Caco-2 (cell line): ENCODE measurements around the gene ENO2. TPM values are rescaled to one million over a fixed set of nuclear protein-coding genes. Genes with fewer than 3 reads are reported as not detected.

ENCODE experiments used
- BruUV-seq: library from RNA; stranded (reverse); fragments of 400-500 nt; replicated peaks from 2 replicates; lab custom pipeline; 2021; lab: Mats Ljungman, UMichigan
- CTCF ChIA-PET: fragments of 300-600 bp; sonication (Branson Sonifier 250); formaldehyde crosslinking; loops from one replicate; lab custom pipeline; 2022; ENCODE audit warnings: antibody characterized with exemption; lab: Charles Lee
- POLR2A ChIA-PET: fragments of 300-600 bp; sonication (Branson Sonifier 250); formaldehyde crosslinking; loops from one replicate; lab custom pipeline; 2022; ENCODE audit warnings: antibody characterized with exemption; lab: Charles Lee
- DNase-seq, 2 experiments: peaks; one replicate each; pipeline versions ENCODE4 v3.0.0 to v3.0.0-alpha.2; 2020 to 2022
- H3K27me3 ChIP-seq: replicated peaks from 2 replicates; pipeline ENCODE4 v1.6.0; 2011; ENCODE audit warnings: low read length; ENCODE audit not compliant: control insufficient read depth, insufficient read depth
- H3K36me3 ChIP-seq: 2 replicates; pipeline ENCODE4 v1.5.1; 2011; ENCODE audit warnings: low read length; ENCODE audit not compliant: control insufficient read depth, insufficient read depth
- H3K4me1 ChIP-seq: fragments of 250-450 bp; sonication (Bioruptor Pico); 2 replicates; pipeline ENCODE4 v1.5.1; 2020; ENCODE audit warnings: mild to moderate bottlenecking
- H3K4me3 ChIP-seq: 2 replicates; pipeline ENCODE4 v1.5.1; 2011; ENCODE audit warnings: low read depth, mild to moderate bottlenecking, control low read depth, low read length
- H3K9me3 ChIP-seq: fragments of 250-450 bp; sonication (Bioruptor Pico); 2 replicates; pipeline ENCODE4 v1.5.1; 2020; ENCODE audit warnings: mild to moderate bottlenecking, moderate library complexity
- H3K27ac Mint-ChIP-seq: one replicate; pipeline ENCODE4 v1.8.0; 2022; ENCODE audit warnings: mixed read lengths; ENCODE audit not compliant: unreplicated experiment
- H3K27me3 Mint-ChIP-seq: one replicate; pipeline ENCODE4 v1.8.0; 2022; ENCODE audit warnings: mixed read lengths; ENCODE audit not compliant: insufficient read depth, unreplicated experiment
- H3K36me3 Mint-ChIP-seq: one replicate; pipeline ENCODE4 v1.8.0; 2022; ENCODE audit warnings: mild to moderate bottlenecking, mixed read lengths; ENCODE audit not compliant: insufficient read depth, unreplicated experiment
- H3K4me1 Mint-ChIP-seq: one replicate; pipeline ENCODE4 v1.8.0; 2022; ENCODE audit warnings: low read depth, mixed read lengths; ENCODE audit not compliant: unreplicated experiment
- H3K4me3 Mint-ChIP-seq: one replicate; pipeline ENCODE4 v1.8.0; 2022; ENCODE audit warnings: mild to moderate bottlenecking, moderate library complexity, mixed read lengths; ENCODE audit not compliant: unreplicated experiment
- H3K9me3 Mint-ChIP-seq: one replicate; pipeline ENCODE4 v1.8.0; 2022; ENCODE audit warnings: mixed read lengths; ENCODE audit not compliant: unreplicated experiment
- CTCF ChIP-seq, 2 experiments: fragments of 200-600 bp in 1 of 2; IDR thresholded peaks; 1 replicate in 1 of 2; 2 replicates in 1 of 2; pipeline versions ENCODE4 v1.5.1 to v1.8.0; 2011 to 2022; ENCODE audit warnings: antibody characterized with exemption in 1 of 2, control low read depth in 1 of 2, inconsistent platforms in 1 of 2, low read depth in 1 of 2, low read length in 1 of 2, mild to moderate bottlenecking in 1 of 2, moderate library complexity in 1 of 2; ENCODE audit not compliant: insufficient read depth in 1 of 2, severe bottlenecking in 1 of 2, unreplicated experiment in 1 of 2
- intact Hi-C: fragments of 100-400 bp; cut with micrococcal nuclease; formaldehyde crosslinking; loops from one replicate; pipeline ENCODE4 v1.10.0; 2022; ENCODE audit not compliant: unreplicated experiment
- total RNA-seq: library from RNA; stranded (reverse); gene quantifications from 2 replicates; pipeline ENCODE4 v1.2.3, GENCODE V29; 2022

The ENO2 gene
- total RNA-seq, 1 experiment from 2014 or later, result 23.2 TPM

- intact Hi-C loops, result no loop called here
- H3K9me3 ChIP-seq, result no peaks in the 10 kb centered on the region
- BruUV-seq, result no TSS peak
- Mint-ChIP-seq H3K4me1 (peaks cover 14% of the 10 kb centered on the region), H3K27ac (no peak overlapping the region), H3K36me3 (peaks cover 7% of the 10 kb centered on the region), H3K9me3 (no peaks in the 10 kb centered on the region), H3K27me3 (no peaks in the 10 kb centered on the region), H3K4me3 (no peak overlapping the region)
- ChIA-PET CTCF (interaction anchor here (1.0 to 1.1 kb wide), 2 partner anchors 12 to 122 kb away, joined by 3 to 11 read pairs; no protein-coding TSS in a partner anchor), POLR2A (no interaction called here)
- H3K36me3 ChIP-seq, result no peaks in the 10 kb centered on the region
- H3K4me3 ChIP-seq, result no peak overlapping the region
- no peak for DNase-seq
- H3K27me3 ChIP-seq, result no peaks in the 10 kb centered on the region
- TF ChIP-seq CTCF (IDR thresholded peaks at IDR 0.05; ENCODE audit: insufficient read depth in 1 of 2, low read depth in 1 of 2, low read length in 1 of 2, severe bottlenecking in 1 of 2, unreplicated experiment in 1 of 2), result no peak
- H3K4me1 ChIP-seq, result no peaks in the 10 kb centered on the region
Observed at GRCh38 chr12:6951551-6952120, 37.3 kb downstream of the ENO2 start.

GRCh38 chr12:6952121-6952862, 37.9 kb downstream of the ENO2 start:
- intact Hi-C loops, result no loop called here
- no peak overlapping the region for H3K4me3 Mint-ChIP-seq
- ChIA-PET CTCF (interaction anchor here (1.0 to 1.1 kb wide), 2 partner anchors 12 to 122 kb away, joined by 3 to 11 read pairs; no protein-coding TSS in a partner anchor), POLR2A (no interaction called here)
- no peak for TF ChIP-seq CTCF (IDR thresholded peaks at IDR 0.05; ENCODE audit: insufficient read depth in 1 of 2, low read depth in 1 of 2, low read length in 1 of 2, severe bottlenecking in 1 of 2, unreplicated experiment in 1 of 2)
- DNase-seq, result no peak
- BruUV-seq, result no TSS peak
- no peak overlapping the region for H3K27ac Mint-ChIP-seq
- H3K36me3 Mint-ChIP-seq, result peaks cover 5% of the 10 kb centered on the region
- Histone ChIP-seq H3K27me3 (no peaks in the 10 kb centered on the region), H3K4me1 (no peaks in the 10 kb centered on the region), H3K9me3 (no peaks in the 10 kb centered on the region), H3K36me3 (no peaks in the 10 kb centered on the region), H3K4me3 (no peak overlapping the region)
- H3K4me1 Mint-ChIP-seq, result peaks cover 7% of the 10 kb centered on the region
- no peaks in the 10 kb centered on the region for H3K9me3 Mint-ChIP-seq
- H3K27me3 Mint-ChIP-seq, result no peaks in the 10 kb centered on the region

GRCh38 chr12:6952863-6953441, 38.6 kb downstream of the ENO2 start:
- Histone ChIP-seq H3K9me3 (no peaks in the 10 kb centered on the region), H3K36me3 (no peaks in the 10 kb centered on the region), H3K4me1 (no peaks in the 10 kb centered on the region), H3K27me3 (no peaks in the 10 kb centered on the region), H3K4me3 (no peak overlapping the region)
- DNase-seq, result no peak
- ChIA-PET CTCF (interaction anchor here (1.0 to 1.1 kb wide), 2 partner anchors 11 to 121 kb away, joined by 3 to 11 read pairs; no protein-coding TSS in a partner anchor), POLR2A (no interaction called here)
- Mint-ChIP-seq H3K9me3 (no peaks in the 10 kb centered on the region), H3K36me3 (peaks cover 5% of the 10 kb centered on the region), H3K4me1 (peaks cover 7% of the 10 kb centered on the region), H3K27ac (no peak overlapping the region), H3K27me3 (no peaks in the 10 kb centered on the region), H3K4me3 (no peak overlapping the region)
- intact Hi-C loops, result no loop called here
- BruUV-seq, result no TSS peak
- no peak for TF ChIP-seq CTCF (IDR thresholded peaks at IDR 0.05; ENCODE audit: insufficient read depth in 1 of 2, low read depth in 1 of 2, low read length in 1 of 2, severe bottlenecking in 1 of 2, unreplicated experiment in 1 of 2)
